Stimulated activated CD4-positive, alpha-beta T cell treated with anti-CD3 and anti-CD28 coated beads, Interleukin-15, amount 100 ng/mL, for 48 hours (primary cell): ENCODE measurements around the gene SLC6A6.
"Not testable (repeated sequence)": the region's sequence is repeated elsewhere in the genome, so short reads cannot be mapped to it uniquely, and the experiment has no call there.

Experiments
- DNase-seq, 2 donors: peaks; one replicate each; pipeline ENCODE4 v3.0.0-alpha.2; 2020; ENCODE audit warnings: low read depth in 2 of 2

The SLC6A6 gene

GRCh38 chr3:14506626-14507304 lies 104.4 kb downstream of the SLC6A6 start:
- no peak for DNase-seq

DNA sequence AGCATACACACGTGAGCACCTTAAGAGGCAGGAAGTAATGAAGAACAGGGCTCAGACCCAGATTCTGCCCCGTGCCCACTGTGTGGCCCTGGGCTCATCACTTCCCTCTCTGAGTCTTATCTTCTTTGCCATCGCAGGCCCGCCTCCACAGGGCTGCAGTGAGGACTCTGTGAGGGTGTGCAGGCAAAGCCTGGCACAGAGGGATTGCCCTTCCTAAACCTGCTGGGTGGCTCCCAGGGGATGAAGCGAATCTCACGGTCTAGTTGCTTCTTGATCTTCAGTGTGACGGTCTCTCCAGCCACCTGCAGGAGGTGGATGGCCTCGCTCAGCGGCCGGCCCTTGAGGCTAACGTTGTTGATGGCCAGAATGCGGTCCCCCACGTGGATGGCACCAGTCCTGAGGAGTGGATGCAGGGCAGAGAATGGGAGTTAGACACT lies 104.9 kb downstream of the SLC6A6 start:
- no peak for DNase-seq

- no peak for DNase-seq
Measured at GRCh38 chr3:14507757-14508504, 105.5 kb downstream of the SLC6A6 start.

GRCh38 chr3:14508505-14508819 lies 106.1 kb downstream of the SLC6A6 start:
- DNase-seq = no peak

- peak; percentile 60 to 62 for DNase-seq
Measured at GRCh38 chr3:14508966-14509795, 106.8 kb downstream of the SLC6A6 start.

- no peak for DNase-seq
Measured at GRCh38 chr3:14509796-14510100, 107.3 kb downstream of the SLC6A6 start.

- DNase-seq = no peak
Measured at GRCh38 chr3:14510838-14511622, 108.6 kb downstream of the SLC6A6 start.

DNA sequence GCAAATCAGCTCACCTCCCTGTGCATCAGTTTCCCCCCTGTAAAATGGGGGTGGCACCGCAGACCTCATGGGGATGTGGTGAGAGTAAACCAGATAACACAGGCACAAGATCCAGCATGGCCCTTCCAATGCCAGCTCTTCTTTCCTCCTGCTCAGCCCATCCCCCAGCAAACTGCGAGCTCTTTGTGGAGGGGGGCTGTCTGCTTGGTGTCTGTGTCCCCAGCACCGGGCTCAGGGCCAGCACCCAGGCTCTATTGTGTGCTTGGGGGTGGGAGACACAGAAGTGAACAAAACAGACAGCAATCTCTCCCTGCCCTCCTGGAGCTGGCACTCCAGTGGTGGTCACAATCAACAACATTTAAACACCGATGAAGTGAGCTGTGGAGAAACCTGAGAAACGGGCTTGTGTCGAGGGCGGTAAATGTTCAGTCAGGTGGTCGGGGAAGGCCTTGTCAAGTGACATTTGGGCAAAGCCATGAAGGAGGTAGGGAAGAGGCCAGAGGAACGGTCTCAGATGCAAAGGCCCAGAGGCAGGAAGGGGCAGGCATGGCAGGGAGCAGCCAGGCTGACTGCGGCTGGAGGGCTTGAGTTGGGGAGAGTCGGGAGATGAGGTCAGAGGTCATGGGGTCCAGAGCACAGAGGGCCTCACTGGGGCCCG lies 109.3 kb downstream of the SLC6A6 start:
- DNase-seq = no peak

GRCh38 chr3:14512281-14512941 lies 110.0 kb downstream of the SLC6A6 start:
- no peak for DNase-seq

- no peak for DNase-seq
Measured at GRCh38 chr3:14512942-14513327, 110.5 kb downstream of the SLC6A6 start.

- no peak for DNase-seq
Measured at GRCh38 chr3:14513566-14514322, 111.3 kb downstream of the SLC6A6 start.

DNA sequence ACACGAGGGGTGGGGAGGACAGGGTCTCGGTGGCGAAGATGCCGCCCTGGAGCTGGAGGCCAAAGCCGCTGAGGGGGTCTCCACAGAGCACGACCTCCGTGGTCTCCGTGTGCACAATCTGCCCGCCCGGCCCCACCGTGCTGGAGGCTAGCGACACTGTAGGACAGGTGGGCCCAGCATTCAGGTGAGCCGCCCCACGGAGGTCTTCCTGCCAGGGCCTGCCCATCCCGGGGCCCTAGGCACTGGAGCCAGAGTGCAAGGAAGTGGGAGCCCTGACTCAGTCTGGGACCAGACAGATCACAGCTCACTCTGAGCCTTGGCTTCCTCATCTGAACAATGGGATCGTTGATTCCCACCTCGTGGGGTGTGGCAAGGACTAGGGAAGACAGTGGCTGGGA lies 111.9 kb downstream of the SLC6A6 start:
- no peak for DNase-seq

DNA sequence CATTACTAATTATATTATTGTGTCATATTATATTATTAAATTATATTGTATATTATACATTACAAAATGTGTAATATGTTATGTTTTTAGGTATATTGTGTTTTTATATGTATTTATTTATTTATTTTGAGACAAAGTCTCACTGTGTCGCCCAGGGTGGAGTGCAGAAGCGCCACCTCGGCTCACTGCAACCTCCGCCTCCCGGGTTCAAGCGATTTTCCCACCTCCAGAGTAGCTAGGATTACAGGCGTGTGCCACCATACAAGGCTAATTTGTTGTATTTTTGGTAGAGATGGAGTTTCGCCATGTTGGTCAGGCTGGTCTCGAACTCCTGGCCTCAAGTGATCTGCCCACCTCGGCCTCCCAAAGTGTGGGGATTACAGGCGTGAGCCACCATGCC lies 113.1 kb downstream of the SLC6A6 start:
- not testable (repeated sequence) for DNase-seq

DNA sequence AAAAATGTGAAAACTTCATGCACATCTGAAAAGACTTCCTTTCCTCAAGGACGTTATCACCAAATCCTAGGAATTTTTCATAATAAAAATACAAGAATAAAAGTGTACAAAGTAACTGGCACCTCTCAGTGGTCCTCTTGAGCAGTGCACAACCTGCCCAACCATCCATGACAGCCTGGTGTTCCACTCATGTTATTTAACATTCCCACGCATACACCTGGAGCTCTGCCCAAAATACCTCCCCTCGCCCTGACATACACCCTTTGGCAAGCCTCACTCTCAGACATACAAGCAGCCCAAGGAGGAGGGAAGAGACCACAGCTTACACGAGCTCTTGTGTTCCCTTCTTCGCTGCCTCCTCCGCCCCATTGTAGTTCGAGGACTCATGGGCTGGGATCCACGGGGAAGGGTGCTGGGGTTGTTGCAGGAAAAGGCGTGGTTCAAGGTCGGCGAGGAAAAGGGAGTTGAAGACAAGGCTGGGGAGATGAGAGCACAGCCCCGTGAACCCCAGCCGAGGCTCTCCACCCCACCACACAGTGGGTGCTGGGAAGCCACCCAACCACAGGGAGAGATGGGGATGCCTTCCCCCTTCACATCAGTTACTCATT lies 114.4 kb downstream of the SLC6A6 start:
- DNase-seq = no peak

DNA sequence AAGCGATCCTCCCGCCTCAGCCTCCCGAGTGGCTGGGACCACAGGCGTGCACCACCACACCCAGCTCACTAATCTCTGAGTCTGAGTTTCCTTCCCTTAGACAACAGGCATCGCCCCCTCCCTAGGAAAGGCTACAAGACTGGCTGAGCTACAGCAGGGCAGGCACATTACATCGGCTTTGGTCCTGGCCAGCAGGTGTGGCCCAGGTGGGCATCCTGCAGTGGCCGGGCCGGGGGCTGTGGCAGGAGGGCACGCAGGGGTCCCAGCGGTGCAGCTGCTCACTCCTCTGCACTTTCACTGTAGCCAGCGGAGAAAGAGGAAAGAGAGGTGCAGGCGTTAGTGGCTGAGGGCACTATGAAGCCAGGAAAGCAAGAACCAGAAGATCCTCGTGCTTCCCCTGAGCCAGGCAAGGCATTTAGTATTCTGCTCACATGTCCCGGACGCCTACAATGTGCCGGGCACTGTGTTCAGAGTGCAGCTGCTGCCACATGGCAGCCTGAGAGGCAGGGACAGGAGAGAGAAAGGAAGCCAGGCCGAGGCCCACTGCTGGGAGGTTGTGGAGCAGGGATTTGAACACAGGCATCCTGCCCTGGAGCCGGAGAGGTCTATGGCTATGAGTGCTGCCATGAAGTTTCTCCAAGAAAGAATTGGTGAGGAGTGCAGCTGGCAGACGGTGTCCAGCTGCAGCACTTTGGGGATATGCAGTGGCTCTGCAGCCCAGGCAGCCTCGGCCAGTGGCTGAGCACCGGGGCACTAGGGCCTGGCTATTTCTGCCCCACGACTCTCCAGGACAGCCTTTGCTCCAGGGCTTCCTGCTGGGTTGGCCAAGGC lies 115.4 kb downstream of the SLC6A6 start:
- no peak for DNase-seq

GRCh38 chr3:14518432-14518802 lies 116.0 kb downstream of the SLC6A6 start:
- no peak for DNase-seq

DNA sequence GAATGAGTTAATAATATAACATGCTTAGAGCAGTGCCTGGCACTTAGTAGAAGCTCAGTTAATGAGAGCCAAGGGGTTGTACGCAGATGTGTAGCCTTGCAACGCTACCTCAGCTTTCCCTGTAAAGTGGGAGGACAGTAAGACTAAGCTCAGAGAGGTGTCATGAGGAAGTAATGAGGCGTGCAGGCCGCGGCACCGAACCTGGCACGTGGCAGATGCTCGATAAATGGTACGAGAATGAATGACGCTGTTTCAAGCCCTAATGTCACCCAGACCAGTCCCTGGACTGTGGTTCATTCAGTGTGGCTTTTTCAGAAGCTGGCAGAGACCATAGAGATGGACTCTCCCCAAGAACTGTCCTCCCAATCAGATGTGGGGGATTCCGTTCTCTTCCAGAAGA lies 116.5 kb downstream of the SLC6A6 start:
- no peak for DNase-seq

DNA sequence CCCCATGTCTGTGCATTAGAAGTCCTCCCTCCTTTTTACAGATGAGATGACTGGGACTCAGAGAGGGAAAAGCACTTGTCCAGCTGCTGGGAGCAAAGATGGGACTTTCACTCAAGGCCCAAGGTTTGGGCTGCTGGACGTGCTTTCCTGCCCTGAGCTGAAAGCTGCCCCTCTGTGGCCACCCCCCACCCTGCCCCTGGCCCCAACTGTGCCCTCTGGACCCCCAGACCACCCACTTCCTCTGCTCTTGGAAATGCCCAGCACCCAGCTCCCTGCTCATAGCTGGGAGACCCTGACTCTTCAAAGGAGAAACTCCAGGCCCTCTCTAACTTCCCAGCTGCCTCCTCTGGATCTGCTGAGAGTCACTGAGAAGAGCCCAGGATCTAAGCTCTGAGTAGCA lies 117.0 kb downstream of the SLC6A6 start:
- no peak for DNase-seq

GRCh38 chr3:14520149-14520548 lies 117.7 kb downstream of the SLC6A6 start:
- DNase-seq = no peak
